ENCODE results near the gene OLFM2. TPM values are rescaled to one million over a fixed set of nuclear protein-coding genes. Genes with fewer than 3 reads are reported as not detected.
A peak's percentile ranks its signal among the peaks of the same experiment; 100 is the strongest.

The OLFM2 gene
- polyA plus RNA-seq, 2 of the 4 experiments (the other 2 are of a cell fraction) = 6.5 to 8.0 TPM

DNA sequence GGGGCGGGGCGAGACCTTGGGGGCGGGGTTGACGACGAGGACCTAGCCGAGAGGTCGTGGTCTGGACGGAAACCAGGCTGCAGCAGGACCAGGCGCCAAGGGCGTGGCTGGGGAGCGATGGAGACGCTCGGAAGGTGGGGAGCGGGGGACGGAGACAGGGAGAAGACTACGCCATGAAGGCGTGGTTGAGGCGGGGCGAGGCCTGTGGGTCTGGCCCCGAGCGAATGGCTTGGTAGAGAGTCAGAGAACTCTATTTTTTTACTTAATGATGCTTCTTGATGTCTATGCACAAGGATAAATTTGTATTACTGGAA, 116.8 kb downstream of the OLFM2 start:
- FAIRE-seq = no peak
- 0 out of 3 replicates have a peak overlapping the region, but pooled peaks have one; percentile 10 for H3K4me3 ChIP-seq
- POLR2A ChIA-PET = interaction anchor here (0.5 to 1.2 kb wide), 4 partner anchors 8 to 1296 kb away, joined by 3 to 11 read pairs (median 3); partner anchors contain the start of genes PIN1 and UBL5
- H3K27ac ChIP-seq = peak overlapping the region; percentile 66 to 78; a peak in 5 of 6 replicates
- DNase-seq (ENCODE audit: low read depth in 1 of 2, low spot score in 1 of 2) = peak in 1 of 2 experiments; percentile 76
- CTCF ChIA-PET = no interaction called here
- H3K4me2 ChIP-seq = peak overlapping the region; percentile 69
- no peaks in the 10 kb centered on the region for H3K9me3 ChIP-seq
- WGBS (ENCODE audit: missing lambda C conversion rate) = 0% methylated on average over 11 of the region's 21 CpGs
- TF ChIP-seq, protein P1, sequence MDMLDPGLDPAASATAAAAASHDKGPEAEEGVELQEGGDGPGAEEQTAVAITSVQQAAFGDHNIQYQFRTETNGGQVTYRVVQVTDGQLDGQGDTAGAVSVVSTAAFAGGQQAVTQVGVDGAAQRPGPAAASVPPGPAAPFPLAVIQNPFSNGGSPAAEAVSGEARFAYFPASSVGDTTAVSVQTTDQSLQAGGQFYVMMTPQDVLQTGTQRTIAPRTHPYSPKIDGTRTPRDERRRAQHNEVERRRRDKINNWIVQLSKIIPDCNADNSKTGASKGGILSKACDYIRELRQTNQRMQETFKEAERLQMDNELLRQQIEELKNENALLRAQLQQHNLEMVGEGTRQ (IDR thresholded peaks at IDR 0.05) = no peak
- TF ChIP-seq EP300 (IDR thresholded peaks at IDR 0.05) (no peak), FOSB (CRISPR knock-in tag; IDR thresholded peaks at IDR 0.05) (no peak), MAX (IDR thresholded peaks at IDR 0.05) (0 out of 2 replicates have a peak, but pooled peaks have one; percentile 5), JUN (IDR thresholded peaks at IDR 0.05) (no peak)
- peaks cover 8% of the 10 kb centered on the region for H3K4me1 ChIP-seq
- peak; percentile 90 to 93 for ATAC-seq

GRCh38 chr19:9818734-9819595, 117.3 kb downstream of the OLFM2 start, which contains the start of gene FBXL12:
Gene FBXL12, minus strand, starts transcription at chr19:9819079. Its CDS starts 266 bp downstream, at chr19:9818813.
- Histone ChIP-seq H3K4me2 (peak within 1 kb of the TSS; percentile 77), H3K4me3 (peak within 1 kb of the TSS; percentile 80), H3K9me3 (no peaks in the 10 kb centered on the region), H3K27ac (peak within 1 kb of the TSS; percentile 83 to 96), H3K4me1 (peaks cover 8% of the 10 kb centered on the region)
- TF ChIP-seq PHF8 (IDR thresholded peaks at IDR 0.05; ENCODE audit: borderline replicate concordance, low read depth) (peak; percentile 61), POLR2A (IDR thresholded peaks at IDR 0.05; ENCODE audit: low read length) (peak; percentile 75), BCL3 (IDR thresholded peaks at IDR 0.05) (0 out of 3 replicates have a peak, but pooled peaks have one; percentile 34), JUN (IDR thresholded peaks at IDR 0.05) (peak; percentile 42 to 78; a peak in 2 of 5 replicates), HOXB13 (CRISPR knock-in tag; IDR thresholded peaks at IDR 0.05; ENCODE audit: low read depth) (no peak), MAX (IDR thresholded peaks at IDR 0.05) (peak; percentile 58), HDAC2 (IDR thresholded peaks at IDR 0.05) (no peak), RFX5 (IDR thresholded peaks at IDR 0.05) (no peak), MYC (IDR thresholded peaks at IDR 0.05; ENCODE audit: borderline replicate concordance, low read length) (0 out of 2 replicates have a peak, but pooled peaks have one; percentile 26)
- ATAC-seq (peak; percentile 88 to 91), DNase-seq (ENCODE audit: low read depth in 1 of 2, low spot score in 1 of 2) (peak; percentile 54 to 99), FAIRE-seq (no peak)
- ChIA-PET POLR2A (interaction anchor here (0.5 to 1.2 kb wide), 6 partner anchors 9 to 1295 kb away, joined by 3 to 11 read pairs (median 3); partner anchors contain the start of genes PIN1 and UBL5), CTCF (no interaction called here)
- WGBS (ENCODE audit: missing lambda C conversion rate) = under 1% methylated on average over 18 of the region's 82 CpGs

DNA sequence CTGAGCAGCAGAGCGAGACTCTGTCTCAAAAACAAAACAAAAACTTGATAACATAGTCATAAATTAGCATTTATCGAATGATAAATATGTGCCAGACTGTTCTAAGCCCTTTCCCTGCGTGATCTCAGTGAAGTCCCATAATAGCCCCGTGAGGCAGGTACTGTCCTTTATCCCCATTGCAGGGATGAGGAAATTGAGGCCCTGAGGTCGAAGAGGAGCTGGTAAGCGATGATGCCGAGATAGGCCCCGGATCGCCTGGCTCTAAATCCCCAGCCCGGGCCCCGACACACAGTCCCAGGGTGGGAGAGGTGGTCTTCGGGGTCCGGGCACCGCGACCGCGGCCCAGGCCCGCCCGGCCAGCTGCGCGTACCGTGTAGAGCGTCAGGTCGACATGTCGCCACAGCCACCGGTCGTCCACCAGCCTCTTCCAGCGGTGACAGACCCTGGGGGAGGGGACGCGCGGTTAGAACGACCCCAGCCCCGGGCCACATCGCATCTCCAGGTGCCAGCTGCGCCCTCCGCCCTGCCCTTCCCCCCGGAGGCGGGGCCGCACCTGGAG, 118.1 kb downstream of the OLFM2 start:
- POLR2A ChIA-PET = interaction anchor here (0.5 to 1.2 kb wide), 2 partner anchors 9 to 21 kb away, joined by 3 to 11 read pairs; partner anchors contain the start of gene UBL5
- CTCF ChIA-PET = no interaction called here
- 19% methylated on average over 9 of the region's 39 CpGs for WGBS (ENCODE audit: missing lambda C conversion rate)
- no peak for DNase-seq (ENCODE audit: low read depth in 1 of 2, low spot score in 1 of 2)
- H3K4me3 ChIP-seq = peak overlapping the region; percentile 80
- peak overlapping the region; percentile 83 to 96 for H3K27ac ChIP-seq
- no peak for TF ChIP-seq HOXA7 (CRISPR knock-in tag; IDR thresholded peaks at IDR 0.05)
- peak; percentile 51; the same call in 1 of the 2 replicates for TF ChIP-seq HDAC2 (IDR thresholded peaks at IDR 0.05)
- TF ChIP-seq KDM5A (IDR thresholded peaks at IDR 0.05) = peak; percentile 93
- TF ChIP-seq POLR2AphosphoS2 (conservative IDR thresholded peaks at IDR 0.05; ENCODE audit: low read length) = no peak
- no peak for TF ChIP-seq EP300 (IDR thresholded peaks at IDR 0.05)
- peak overlapping the region; percentile 77 for H3K4me2 ChIP-seq
- H3K9me3 ChIP-seq = no peaks in the 10 kb centered on the region
- peaks cover 8% of the 10 kb centered on the region for H3K4me1 ChIP-seq
- no peak for FAIRE-seq
- ATAC-seq = peak in 1 of 2 experiments; percentile 3; a peak in 3 of 6 replicates
